ENCODE measurements around the gene LY6G6C. TPM values are rescaled to one million over a fixed set of nuclear protein-coding genes. Genes with fewer than 3 reads are reported as not detected.

LY6G6C gene
- total and polyA plus RNA-seq, 7 donors = 0.07 to 1.2 (median 1.2) TPM; not detected in 4

DNA sequence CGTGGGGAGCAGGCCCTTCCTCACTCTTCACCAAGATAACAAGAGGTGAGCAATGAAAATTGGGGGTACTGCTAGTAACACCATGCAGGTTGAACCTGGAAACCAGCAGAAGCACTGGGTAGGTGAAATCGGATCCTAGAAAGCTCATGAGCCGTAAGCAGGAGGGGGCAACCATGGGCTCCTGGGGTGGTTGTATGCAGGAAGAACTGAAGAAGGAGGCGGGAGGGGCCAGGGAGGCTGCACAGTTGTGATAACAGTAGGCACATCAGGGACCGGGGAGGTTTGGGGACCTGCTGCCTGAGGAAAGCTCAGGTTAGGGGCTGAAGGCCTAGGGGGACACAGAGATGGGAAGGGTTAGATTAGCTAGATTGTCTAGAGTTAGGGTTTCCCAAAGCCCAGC, 35.1 kb downstream of the LY6G6C start:
- H3K27ac ChIP-seq = no peak overlapping the region
- no peak for DNase-seq
- H3K9me3 ChIP-seq = no peaks in the 10 kb centered on the region
- 86 to 92% methylated on average over 5 of the region's 5 CpGs for WGBS, 2 donors
- H3K27me3 ChIP-seq = no peaks in the 10 kb centered on the region
- intact Hi-C loops (cut with DNase I) = no loop called here
- TF ChIP-seq POLR2AphosphoS5 (IDR thresholded peaks at IDR 0.05) (no peak), POLR2A (IDR thresholded peaks at IDR 0.05) (no peak), EP300 (IDR thresholded peaks at IDR 0.05) (no peak)
- TF ChIP-seq, protein P1, sequence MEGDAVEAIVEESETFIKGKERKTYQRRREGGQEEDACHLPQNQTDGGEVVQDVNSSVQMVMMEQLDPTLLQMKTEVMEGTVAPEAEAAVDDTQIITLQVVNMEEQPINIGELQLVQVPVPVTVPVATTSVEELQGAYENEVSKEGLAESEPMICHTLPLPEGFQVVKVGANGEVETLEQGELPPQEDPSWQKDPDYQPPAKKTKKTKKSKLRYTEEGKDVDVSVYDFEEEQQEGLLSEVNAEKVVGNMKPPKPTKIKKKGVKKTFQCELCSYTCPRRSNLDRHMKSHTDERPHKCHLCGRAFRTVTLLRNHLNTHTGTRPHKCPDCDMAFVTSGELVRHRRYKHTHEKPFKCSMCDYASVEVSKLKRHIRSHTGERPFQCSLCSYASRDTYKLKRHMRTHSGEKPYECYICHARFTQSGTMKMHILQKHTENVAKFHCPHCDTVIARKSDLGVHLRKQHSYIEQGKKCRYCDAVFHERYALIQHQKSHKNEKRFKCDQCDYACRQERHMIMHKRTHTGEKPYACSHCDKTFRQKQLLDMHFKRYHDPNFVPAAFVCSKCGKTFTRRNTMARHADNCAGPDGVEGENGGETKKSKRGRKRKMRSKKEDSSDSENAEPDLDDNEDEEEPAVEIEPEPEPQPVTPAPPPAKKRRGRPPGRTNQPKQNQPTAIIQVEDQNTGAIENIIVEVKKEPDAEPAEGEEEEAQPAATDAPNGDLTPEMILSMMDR (IDR thresholded peaks at IDR 0.05) = no peak
- H3K36me3 ChIP-seq = peaks cover 43 to 61% (median 54%) of the 10 kb centered on the region in 4 donors
- H3K4me1 ChIP-seq = peaks cover 0 to 8% (median 2%) of the 10 kb centered on the region in 4 donors
- H3K4me3 ChIP-seq = no peak overlapping the region

DNA sequence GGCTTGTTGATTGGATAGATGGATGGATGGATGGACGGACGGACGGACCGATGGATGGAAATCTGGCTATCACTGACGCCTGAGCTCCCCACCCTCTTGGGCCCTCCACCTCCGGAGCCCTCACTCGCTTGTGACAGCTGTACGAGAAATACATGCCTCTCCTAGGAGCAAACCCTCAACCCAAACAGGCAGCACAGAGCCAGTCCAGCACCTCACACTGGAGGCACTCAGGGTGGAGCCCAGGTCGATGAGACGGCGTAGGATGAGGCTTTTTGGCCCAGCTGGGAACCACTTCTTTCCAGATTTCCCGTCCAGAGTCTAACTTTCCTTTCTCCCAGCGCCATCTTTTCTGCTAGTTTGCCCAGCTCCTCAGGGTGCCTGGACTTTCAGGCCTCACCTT, 38.0 kb downstream of the LY6G6C start:
- Histone ChIP-seq H3K27ac (no peak overlapping the region), H3K4me3 (no peak overlapping the region)
- no peak for TF ChIP-seq POLR2AphosphoS5 (IDR thresholded peaks at IDR 0.05)
- no peak for TF ChIP-seq POLR2A (IDR thresholded peaks at IDR 0.05)
- no peak for TF ChIP-seq EP300 (IDR thresholded peaks at IDR 0.05)
- TF ChIP-seq, protein P1 (IDR thresholded peaks at IDR 0.05) = no peak

DNA sequence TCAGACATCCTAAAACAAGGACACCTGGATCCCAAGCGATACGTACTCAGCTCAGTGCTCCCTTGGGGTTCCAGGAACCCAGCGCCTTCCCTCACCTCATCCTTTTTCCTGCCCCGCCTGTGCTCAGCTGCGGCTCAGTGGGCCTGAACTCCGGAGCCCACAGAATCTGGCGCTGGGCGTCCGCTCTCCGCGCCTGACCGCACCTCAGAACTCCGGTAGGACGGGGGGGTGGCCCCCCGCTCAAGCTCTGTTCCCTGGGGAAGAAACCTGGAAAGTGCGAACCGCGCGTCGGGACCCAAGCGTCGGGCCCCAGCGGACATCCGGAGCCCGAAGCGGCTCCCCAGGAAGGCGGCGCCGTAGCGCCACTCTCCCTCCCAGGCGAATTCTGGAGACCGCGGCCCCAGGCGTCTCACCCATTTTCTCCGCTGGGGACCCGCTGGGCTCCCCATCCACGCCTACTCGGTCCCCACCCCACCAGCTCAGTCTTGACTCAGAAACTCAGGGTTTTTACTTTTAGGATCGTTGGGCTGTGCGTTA, 40.3 kb downstream of the LY6G6C start:
- WGBS, 2 donors = 1% methylated on average over 40 of the region's 40 CpGs
- no peak for TF ChIP-seq POLR2A (IDR thresholded peaks at IDR 0.05)
- TF ChIP-seq, protein P1 (IDR thresholded peaks at IDR 0.05) = peak in 1 of 4 experiments; percentile 24
- H3K4me1 ChIP-seq = peaks cover 0 to 21% (median 13%) of the 10 kb centered on the region in 4 donors
- H3K27ac ChIP-seq = peak overlapping the region; percentile 66 to 83 (median 73)
- intact Hi-C loops (cut with DNase I) = loop anchor here (1.0 to 5.0 kb wide), 4 partner anchors 46 to 271 kb away; partner anchors contain the start of gene DDAH2
- H3K4me3 ChIP-seq = peak overlapping the region; percentile 29 to 63 (median 53)
- peaks cover 0 to 8% (median 2%) of the 10 kb centered on the region in 4 donors for H3K36me3 ChIP-seq
- no peaks in the 10 kb centered on the region for H3K27me3 ChIP-seq
- no peak for DNase-seq
- no peaks in the 10 kb centered on the region for H3K9me3 ChIP-seq

More for the DNA sequence above, 38.0 kb downstream of the LY6G6C start:
- H3K4me1 ChIP-seq = peaks cover 0 to 21% (median 13%) of the 10 kb centered on the region in 4 donors
- no peak for DNase-seq
- peaks cover 23 to 32% (median 26%) of the 10 kb centered on the region in 4 donors for H3K36me3 ChIP-seq
- WGBS, 2 donors = 78 to 80% methylated on average over 13 of the region's 13 CpGs
- no peaks in the 10 kb centered on the region for H3K27me3 ChIP-seq
- intact Hi-C loops (cut with DNase I) = loop anchor here (5.0 kb wide), 2 partner anchors 44 to 269 kb away; partner anchors contain the start of gene DDAH2
- no peaks in the 10 kb centered on the region for H3K9me3 ChIP-seq

GRCh38 chr6:31680226-31681134, 41.1 kb downstream of the LY6G6C start, which contains the start of gene LY6G5C:
Gene LY6G5C, minus strand, starts transcription at chr6:31681067. Its CDS starts 694 bp downstream, at chr6:31680373.
- H3K4me3 ChIP-seq = peak within 1 kb of the TSS; percentile 29 to 63 (median 53)
- no peaks in the 10 kb centered on the region for H3K9me3 ChIP-seq
- intact Hi-C loops (cut with DNase I) = loop anchor here (1.0 to 5.0 kb wide), 6 partner anchors 47 to 272 kb away; partner anchors contain the start of gene DDAH2
- peak; percentile 95 for DNase-seq
- peaks cover 0 to 21% (median 13%) of the 10 kb centered on the region in 4 donors for H3K4me1 ChIP-seq
- TF ChIP-seq POLR2AphosphoS5 (IDR thresholded peaks at IDR 0.05) (peak in 2 of 4 donors; percentile 13 to 41), POLR2A (IDR thresholded peaks at IDR 0.05) (no peak), EP300 (IDR thresholded peaks at IDR 0.05) (no peak)
- TF ChIP-seq, protein P1 (IDR thresholded peaks at IDR 0.05) = peak; percentile 37 to 68 (median 61)
- H3K27ac ChIP-seq = peak within 1 kb of the TSS; percentile 66 to 83 (median 73)
- H3K27me3 ChIP-seq = no peaks in the 10 kb centered on the region
- 13 to 15% methylated on average over 17 of the region's 17 CpGs for WGBS, 2 donors
- H3K36me3 ChIP-seq = peaks cover 0 to 2% (median 0%) of the 10 kb centered on the region in 4 donors

Measured in sigmoid colon (tissue), 7 donors.